ENCODE data around the gene MYBPH.

MYBPH gene

DNA sequence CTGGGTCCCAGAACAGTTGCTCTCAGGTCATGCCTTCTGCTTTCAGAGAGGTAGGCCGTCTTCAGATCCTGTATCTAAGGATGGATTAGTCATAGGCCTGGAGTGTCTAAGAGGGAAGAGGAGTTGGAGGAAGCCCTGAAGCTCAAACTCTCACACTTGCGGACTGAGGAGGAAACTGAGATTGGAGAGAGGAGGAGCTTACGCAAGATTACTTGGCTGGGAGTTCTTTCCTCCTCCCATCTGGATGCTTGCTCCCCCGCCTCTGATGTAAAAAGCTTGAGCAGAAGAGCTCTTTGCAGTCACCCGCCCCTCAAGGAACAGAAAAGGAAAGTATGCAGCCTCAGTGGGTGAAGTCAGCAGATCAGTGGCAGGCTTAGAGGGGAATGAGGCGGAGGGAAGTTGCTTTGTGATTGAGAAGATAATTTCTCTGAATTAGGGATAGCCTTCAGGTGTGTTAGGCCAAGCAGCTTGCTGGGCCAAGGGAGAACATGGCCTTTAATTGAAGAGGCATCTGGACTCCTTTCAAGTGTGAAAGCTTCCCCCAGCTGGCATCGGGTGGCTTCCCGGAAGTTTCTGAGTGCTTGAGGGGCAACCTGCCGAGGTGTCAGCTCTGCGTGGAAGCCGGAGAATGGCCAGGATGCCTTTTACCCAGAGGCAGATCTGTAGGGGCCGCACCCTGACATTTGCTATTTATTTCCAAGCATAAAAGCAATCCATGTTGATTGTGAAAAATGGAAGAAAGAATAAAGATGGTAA, 41.5 kb downstream of the MYBPH start:
- DNase-seq: no peak
- H3K4me3 ChIP-seq (ENCODE audit: low read length): no peak overlapping the region
- no peaks in the 10 kb centered on the region for H3K79me2 ChIP-seq (ENCODE audit: low read length)
- H3K4me2 ChIP-seq (ENCODE audit: low read depth, low read length): no peak overlapping the region
- no peaks in the 10 kb centered on the region for H3K9me2 ChIP-seq (replicated peaks; ENCODE audit: insufficient read depth, low read length)
- H3K27ac ChIP-seq (ENCODE audit: low read length): no peak overlapping the region
- TF ChIP-seq EZH2phosphoT487 (IDR thresholded peaks at IDR 0.05; ENCODE audit: low read length) (no peak), EZH2 (optimal IDR thresholded peaks at IDR 0.05; ENCODE audit: low read depth, low read length) (no peak)
- TF ChIP-seq, protein P1, sequence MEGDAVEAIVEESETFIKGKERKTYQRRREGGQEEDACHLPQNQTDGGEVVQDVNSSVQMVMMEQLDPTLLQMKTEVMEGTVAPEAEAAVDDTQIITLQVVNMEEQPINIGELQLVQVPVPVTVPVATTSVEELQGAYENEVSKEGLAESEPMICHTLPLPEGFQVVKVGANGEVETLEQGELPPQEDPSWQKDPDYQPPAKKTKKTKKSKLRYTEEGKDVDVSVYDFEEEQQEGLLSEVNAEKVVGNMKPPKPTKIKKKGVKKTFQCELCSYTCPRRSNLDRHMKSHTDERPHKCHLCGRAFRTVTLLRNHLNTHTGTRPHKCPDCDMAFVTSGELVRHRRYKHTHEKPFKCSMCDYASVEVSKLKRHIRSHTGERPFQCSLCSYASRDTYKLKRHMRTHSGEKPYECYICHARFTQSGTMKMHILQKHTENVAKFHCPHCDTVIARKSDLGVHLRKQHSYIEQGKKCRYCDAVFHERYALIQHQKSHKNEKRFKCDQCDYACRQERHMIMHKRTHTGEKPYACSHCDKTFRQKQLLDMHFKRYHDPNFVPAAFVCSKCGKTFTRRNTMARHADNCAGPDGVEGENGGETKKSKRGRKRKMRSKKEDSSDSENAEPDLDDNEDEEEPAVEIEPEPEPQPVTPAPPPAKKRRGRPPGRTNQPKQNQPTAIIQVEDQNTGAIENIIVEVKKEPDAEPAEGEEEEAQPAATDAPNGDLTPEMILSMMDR (IDR thresholded peaks at IDR 0.05; ENCODE audit: low read length): no peak
- H3K36me3 ChIP-seq (replicated peaks; ENCODE audit: insufficient read depth, low read length): no peaks in the 10 kb centered on the region
- no peaks in the 10 kb centered on the region for H3K4me1 ChIP-seq (ENCODE audit: low read length)
- H3F3A ChIP-seq (ENCODE audit: insufficient read depth, low read length): no peaks in the 10 kb centered on the region
- no peaks in the 10 kb centered on the region for H4K20me1 ChIP-seq (ENCODE audit: insufficient read depth, low read length)
- H3K9me3 ChIP-seq (replicated peaks; ENCODE audit: insufficient read depth, low read length): no peaks in the 10 kb centered on the region
- peaks cover 2% of the 10 kb centered on the region; the same call in 1 of the 2 replicates for H3K27me3 ChIP-seq (replicated peaks; ENCODE audit: insufficient read depth, low read length)
- no peak overlapping the region for H2AFZ ChIP-seq (ENCODE audit: low read length)
- no peak overlapping the region for H3K9ac ChIP-seq (ENCODE audit: low read length)

DNA sequence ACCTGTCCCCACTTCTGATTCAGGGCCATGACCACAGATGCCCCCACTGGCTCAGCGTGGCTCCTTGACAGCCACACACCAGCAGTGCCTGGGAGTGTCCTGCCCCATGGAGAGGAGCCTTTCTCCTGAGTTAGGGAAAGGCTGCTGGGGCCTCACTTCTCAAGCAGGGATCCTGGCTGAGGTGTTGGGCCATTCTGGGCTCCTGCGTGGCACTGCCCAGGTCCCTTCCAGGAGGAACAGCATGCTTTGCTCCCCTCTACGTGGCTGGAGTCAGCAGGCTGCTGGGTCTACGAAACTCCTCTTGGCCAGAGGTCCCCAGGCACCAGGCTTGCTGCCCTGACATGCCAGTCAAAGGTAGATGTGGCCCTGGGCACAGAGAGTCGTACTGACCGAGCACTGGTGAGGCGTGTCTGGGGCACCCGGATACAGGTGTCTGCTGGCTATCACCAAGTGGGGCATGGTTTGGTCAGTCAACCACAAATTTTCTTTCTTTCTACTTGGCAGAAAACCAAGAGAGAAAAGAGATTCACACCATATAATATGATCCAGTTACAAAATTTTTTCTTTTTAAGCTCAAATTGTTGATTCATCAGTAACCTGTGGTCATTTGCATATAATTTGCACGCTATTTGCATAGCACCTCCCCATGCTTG, 44.0 kb downstream of the MYBPH start:
- TF ChIP-seq, protein P1 (IDR thresholded peaks at IDR 0.05; ENCODE audit: low read length): no peak
- TF ChIP-seq EZH2 (optimal IDR thresholded peaks at IDR 0.05; ENCODE audit: low read depth, low read length) (no peak), EZH2phosphoT487 (IDR thresholded peaks at IDR 0.05; ENCODE audit: low read length) (no peak)
- no peak for DNase-seq
- no peak overlapping the region for H3K4me2 ChIP-seq (ENCODE audit: low read depth, low read length)
- H3K27me3 ChIP-seq (replicated peaks; ENCODE audit: insufficient read depth, low read length): peaks cover 27% of the 10 kb centered on the region
- H3K9me3 ChIP-seq (replicated peaks; ENCODE audit: insufficient read depth, low read length): no peaks in the 10 kb centered on the region
- no peaks in the 10 kb centered on the region for H3K36me3 ChIP-seq (replicated peaks; ENCODE audit: insufficient read depth, low read length)
- H4K20me1 ChIP-seq (ENCODE audit: insufficient read depth, low read length): no peaks in the 10 kb centered on the region
- no peak overlapping the region for H3K9ac ChIP-seq (ENCODE audit: low read length)
- H3K79me2 ChIP-seq (ENCODE audit: low read length): no peaks in the 10 kb centered on the region
- H3K27ac ChIP-seq (ENCODE audit: low read length): no peak overlapping the region
- no peaks in the 10 kb centered on the region for H3K9me2 ChIP-seq (replicated peaks; ENCODE audit: insufficient read depth, low read length)
- no peaks in the 10 kb centered on the region for H3F3A ChIP-seq (ENCODE audit: insufficient read depth, low read length)
- H3K4me1 ChIP-seq (ENCODE audit: low read length): peaks cover 16% of the 10 kb centered on the region; the same call in 1 of the 2 replicates
- H2AFZ ChIP-seq (ENCODE audit: low read length): no peak overlapping the region
- H3K4me3 ChIP-seq (ENCODE audit: low read length): no peak overlapping the region

DNA sequence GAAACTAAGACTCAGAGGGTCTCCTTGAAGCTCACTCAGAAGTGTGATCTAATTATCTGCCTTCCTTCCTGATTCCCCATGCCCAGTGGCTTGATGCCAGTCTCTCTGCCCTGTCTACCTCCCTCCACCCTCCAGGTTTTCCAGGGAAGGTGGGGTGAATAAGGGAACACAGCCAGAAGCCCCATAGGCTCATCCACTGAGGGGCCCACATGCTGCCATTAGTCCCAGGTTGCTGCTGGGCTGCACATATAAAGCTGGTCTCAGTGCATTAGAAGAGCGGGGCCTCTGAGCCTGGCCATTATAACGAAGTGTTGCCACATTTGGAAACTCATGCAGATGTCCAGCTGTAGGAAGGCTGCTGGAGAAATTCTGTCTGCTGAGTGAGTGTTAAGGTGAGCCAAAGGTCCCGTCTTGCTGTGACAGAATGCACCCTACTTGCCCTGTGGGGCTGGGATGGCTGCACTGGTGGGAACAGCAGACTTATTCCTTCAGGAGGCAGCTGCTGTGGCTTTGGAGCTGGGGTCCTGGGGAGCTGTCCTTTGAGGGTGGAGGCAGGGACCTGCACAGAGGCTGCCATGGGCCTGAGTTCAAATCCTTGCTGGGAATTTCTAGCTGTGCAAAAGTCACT, 45.2 kb downstream of the MYBPH start:
- H2AFZ ChIP-seq (ENCODE audit: low read length): no peak overlapping the region
- peaks cover 38% of the 10 kb centered on the region for H3K27me3 ChIP-seq (replicated peaks; ENCODE audit: insufficient read depth, low read length)
- no peak overlapping the region for H3K9ac ChIP-seq (ENCODE audit: low read length)
- no peaks in the 10 kb centered on the region for H4K20me1 ChIP-seq (ENCODE audit: insufficient read depth, low read length)
- H3K9me3 ChIP-seq (replicated peaks; ENCODE audit: insufficient read depth, low read length): no peaks in the 10 kb centered on the region
- H3K36me3 ChIP-seq (replicated peaks; ENCODE audit: insufficient read depth, low read length): no peaks in the 10 kb centered on the region
- H3F3A ChIP-seq (ENCODE audit: insufficient read depth, low read length): no peaks in the 10 kb centered on the region
- no peak for DNase-seq
- H3K9me2 ChIP-seq (replicated peaks; ENCODE audit: insufficient read depth, low read length): no peaks in the 10 kb centered on the region
- TF ChIP-seq, protein P1 (IDR thresholded peaks at IDR 0.05; ENCODE audit: low read length): no peak
- TF ChIP-seq EZH2phosphoT487 (IDR thresholded peaks at IDR 0.05; ENCODE audit: low read length): no peak
- TF ChIP-seq EZH2 (optimal IDR thresholded peaks at IDR 0.05; ENCODE audit: low read depth, low read length): no peak
- no peaks in the 10 kb centered on the region for H3K79me2 ChIP-seq (ENCODE audit: low read length)
- no peak overlapping the region for H3K4me3 ChIP-seq (ENCODE audit: low read length)
- no peak overlapping the region for H3K27ac ChIP-seq (ENCODE audit: low read length)
- peaks cover 17% of the 10 kb centered on the region; the same call in 1 of the 2 replicates for H3K4me1 ChIP-seq (ENCODE audit: low read length)
- H3K4me2 ChIP-seq (ENCODE audit: low read depth, low read length): no peak overlapping the region

Data from MM.1S (cell line).